Measurements from ENCODE around the gene TUNAR. TPM values are rescaled to one million over a fixed set of nuclear protein-coding genes. Genes with fewer than 3 reads are reported as not detected.

TUNAR gene
- total RNA-seq, 2 donors from 2014 or later, result not detected

GRCh38 chr14:95885866-95886265 is 9.2 kb downstream of the TUNAR start:
- no peaks in the 10 kb centered on the region for H3K36me3 ChIP-seq
- no peaks in the 10 kb centered on the region for H3K9me3 ChIP-seq
- H3K27ac ChIP-seq, result no peak overlapping the region
- no peak for DNase-seq (ENCODE audit: low spot score)
- H3K4me3 ChIP-seq, result no peak overlapping the region
- H3K4me1 ChIP-seq, result no peaks in the 10 kb centered on the region
- TF ChIP-seq, protein P1, sequence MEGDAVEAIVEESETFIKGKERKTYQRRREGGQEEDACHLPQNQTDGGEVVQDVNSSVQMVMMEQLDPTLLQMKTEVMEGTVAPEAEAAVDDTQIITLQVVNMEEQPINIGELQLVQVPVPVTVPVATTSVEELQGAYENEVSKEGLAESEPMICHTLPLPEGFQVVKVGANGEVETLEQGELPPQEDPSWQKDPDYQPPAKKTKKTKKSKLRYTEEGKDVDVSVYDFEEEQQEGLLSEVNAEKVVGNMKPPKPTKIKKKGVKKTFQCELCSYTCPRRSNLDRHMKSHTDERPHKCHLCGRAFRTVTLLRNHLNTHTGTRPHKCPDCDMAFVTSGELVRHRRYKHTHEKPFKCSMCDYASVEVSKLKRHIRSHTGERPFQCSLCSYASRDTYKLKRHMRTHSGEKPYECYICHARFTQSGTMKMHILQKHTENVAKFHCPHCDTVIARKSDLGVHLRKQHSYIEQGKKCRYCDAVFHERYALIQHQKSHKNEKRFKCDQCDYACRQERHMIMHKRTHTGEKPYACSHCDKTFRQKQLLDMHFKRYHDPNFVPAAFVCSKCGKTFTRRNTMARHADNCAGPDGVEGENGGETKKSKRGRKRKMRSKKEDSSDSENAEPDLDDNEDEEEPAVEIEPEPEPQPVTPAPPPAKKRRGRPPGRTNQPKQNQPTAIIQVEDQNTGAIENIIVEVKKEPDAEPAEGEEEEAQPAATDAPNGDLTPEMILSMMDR (IDR thresholded peaks at IDR 0.05), result no peak
- no peaks in the 10 kb centered on the region for H3K27me3 ChIP-seq

DNA sequence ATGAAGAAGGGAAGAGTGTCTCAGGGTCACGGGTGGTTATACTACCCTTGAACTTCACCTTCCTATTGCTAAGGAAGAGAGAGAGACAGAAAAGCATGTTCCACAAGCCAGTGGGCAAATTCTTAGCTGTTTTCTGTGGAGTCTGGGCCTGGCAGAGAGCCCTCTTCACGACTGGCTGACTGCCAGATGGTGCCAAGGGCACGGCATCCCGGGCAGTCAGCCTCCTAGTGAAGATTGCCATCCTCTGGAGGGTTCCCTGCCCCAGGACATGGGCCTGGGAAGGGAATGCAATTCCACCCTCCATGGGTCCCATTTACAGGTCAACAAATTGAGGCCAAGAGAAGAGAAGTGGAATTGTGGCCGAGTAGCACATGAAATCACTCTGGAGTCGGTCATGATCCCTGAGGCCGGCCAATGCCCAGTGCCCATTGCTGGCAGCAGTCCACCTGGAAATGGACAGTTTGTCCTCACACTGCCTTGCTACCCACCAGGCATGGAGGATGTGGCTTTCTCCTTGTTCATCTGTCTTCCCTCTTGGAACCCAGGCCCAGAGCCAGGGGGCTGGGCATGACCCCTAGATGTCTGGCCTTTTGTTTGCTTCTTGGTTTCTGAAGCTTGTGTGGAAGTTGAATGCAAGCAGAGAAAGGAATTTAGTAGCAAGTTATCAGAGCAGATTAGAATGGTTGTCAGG is 9.9 kb downstream of the TUNAR start:
- DNase-seq (ENCODE audit: low spot score), result no peak
- Histone ChIP-seq H3K27me3 (no peaks in the 10 kb centered on the region), H3K4me3 (no peak overlapping the region), H3K9me3 (no peaks in the 10 kb centered on the region), H3K27ac (no peak overlapping the region), H3K36me3 (no peaks in the 10 kb centered on the region), H3K4me1 (no peaks in the 10 kb centered on the region)
- TF ChIP-seq, protein P1 (IDR thresholded peaks at IDR 0.05), result no peak

DNA sequence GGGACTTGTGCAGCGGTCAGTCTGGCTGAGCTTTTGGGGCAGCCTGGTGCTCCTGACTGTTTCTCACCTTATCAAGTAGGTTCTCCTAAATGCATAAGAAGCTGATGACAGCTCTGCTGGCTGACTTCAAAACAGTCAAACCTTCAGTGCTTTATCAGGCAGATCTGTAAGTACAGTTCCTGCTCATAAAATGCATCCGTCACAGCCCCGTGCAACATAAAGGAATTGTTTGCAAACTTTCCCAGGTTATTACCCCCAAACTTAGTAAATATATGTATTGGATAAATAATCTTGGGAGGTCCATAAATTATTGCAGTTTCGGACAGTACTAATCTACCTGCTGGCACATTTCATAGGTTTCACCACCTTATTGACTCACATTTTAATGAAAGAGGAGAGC is 10.7 kb downstream of the TUNAR start:
- no peak for DNase-seq (ENCODE audit: low spot score)
- H3K36me3 ChIP-seq, result no peaks in the 10 kb centered on the region
- no peaks in the 10 kb centered on the region for H3K27me3 ChIP-seq
- no peak overlapping the region for H3K27ac ChIP-seq
- TF ChIP-seq, protein P1 (IDR thresholded peaks at IDR 0.05), result no peak
- H3K4me3 ChIP-seq, result no peak overlapping the region
- H3K9me3 ChIP-seq, result no peaks in the 10 kb centered on the region
- no peaks in the 10 kb centered on the region for H3K4me1 ChIP-seq

DNA sequence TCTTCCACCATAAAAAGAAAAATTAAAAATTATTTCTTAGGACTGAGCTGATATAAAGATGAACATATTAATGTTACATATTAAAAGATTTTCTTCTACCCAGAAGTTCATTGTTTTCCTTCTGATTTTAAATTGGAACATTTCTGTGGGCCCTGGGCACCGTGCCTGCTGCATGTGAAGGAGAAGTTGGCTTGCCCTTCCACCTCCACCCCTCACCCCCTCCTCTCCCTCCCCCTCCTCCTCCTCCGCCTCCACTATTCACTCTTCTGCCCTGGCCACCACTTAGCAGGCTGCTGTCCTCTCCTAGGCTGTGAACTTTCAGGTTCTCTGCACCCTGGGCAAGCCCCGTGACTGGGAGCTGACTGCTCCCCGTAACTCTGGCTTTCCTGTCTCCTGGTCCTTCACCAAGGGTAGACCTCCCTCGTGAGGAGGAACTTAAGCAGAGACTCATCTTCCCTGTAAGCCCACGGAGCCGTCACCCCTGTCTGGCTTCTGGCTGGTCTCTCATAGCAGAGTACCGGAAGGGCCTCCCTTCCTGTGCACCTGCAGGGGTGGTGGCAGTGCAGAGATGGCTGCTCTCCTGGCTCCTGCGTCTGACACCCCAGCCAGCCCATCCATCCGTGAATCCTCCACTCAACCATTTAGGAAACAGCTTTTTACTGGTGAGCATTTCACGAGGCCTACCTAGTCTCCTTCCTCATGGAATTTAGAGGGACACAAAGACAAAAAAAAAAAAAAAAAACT is 12.8 kb downstream of the TUNAR start:
- TF ChIP-seq, protein P1 (IDR thresholded peaks at IDR 0.05), result no peak
- no peaks in the 10 kb centered on the region for H3K36me3 ChIP-seq
- no peaks in the 10 kb centered on the region for H3K4me1 ChIP-seq
- no peaks in the 10 kb centered on the region for H3K27me3 ChIP-seq
- H3K4me3 ChIP-seq, result no peak overlapping the region
- no peaks in the 10 kb centered on the region for H3K9me3 ChIP-seq
- DNase-seq (ENCODE audit: low spot score), result no peak
- H3K27ac ChIP-seq, result no peak overlapping the region

- no peaks in the 10 kb centered on the region for H3K4me1 ChIP-seq
- H3K27ac ChIP-seq, result no peak overlapping the region
- H3K9me3 ChIP-seq, result no peaks in the 10 kb centered on the region
- no peaks in the 10 kb centered on the region for H3K36me3 ChIP-seq
- H3K27me3 ChIP-seq, result no peaks in the 10 kb centered on the region
- no peak for DNase-seq (ENCODE audit: low spot score)
- no peak overlapping the region for H3K4me3 ChIP-seq
- TF ChIP-seq, protein P1 (IDR thresholded peaks at IDR 0.05), result no peak
Measured at GRCh38 chr14:95891742-95892141, 15.1 kb downstream of the TUNAR start.

Measured in right atrium auricular region (tissue), 2 donors.